ENCODE data around the gene CEACAM5. TPM values are rescaled to one million over a fixed set of nuclear protein-coding genes. Genes with fewer than 3 reads are reported as not detected.

The CEACAM5 gene
- polyA plus RNA-seq, 1 experiment: not detected

DNA sequence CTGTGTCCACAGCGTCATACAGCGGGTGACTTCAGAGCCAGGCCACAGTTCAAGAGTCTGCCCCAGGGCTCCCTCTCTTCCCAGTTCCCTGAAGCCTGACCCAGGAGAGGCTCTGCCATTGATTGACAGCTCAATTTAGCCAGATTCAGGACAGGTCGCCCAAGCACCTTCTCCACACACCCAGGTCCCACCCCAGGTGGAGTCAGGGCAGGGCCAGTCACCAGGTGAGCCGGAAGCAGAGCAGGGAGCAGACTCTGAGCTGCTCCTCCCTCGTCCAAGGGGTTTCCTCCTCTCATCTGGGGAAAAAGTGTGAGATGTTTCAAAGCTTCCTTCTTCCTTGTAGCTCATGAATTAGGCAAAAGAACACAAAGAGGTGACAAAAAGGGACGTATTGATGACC is 26.0 kb upstream of the CEACAM5 start:
- TF ChIP-seq CTCF (IDR thresholded peaks at IDR 0.05; ENCODE audit: low read depth, low read length): no peak
- DNase-seq (ENCODE audit: low read depth, low spot score): no peak
- H3K27ac ChIP-seq (ENCODE audit: low read depth, low read length): no peak overlapping the region
- H3K4me3 ChIP-seq (ENCODE audit: low read depth, low read length): no peak overlapping the region
- ChIA-PET POLR2A (no interaction called here), CTCF (interaction anchor here (0.9 to 1.0 kb wide), 2 partner anchors 9 to 41 kb away, joined by 4 to 5 read pairs; no protein-coding TSS in a partner anchor)
- H3K9me3 ChIP-seq (ENCODE audit: control insufficient read depth, insufficient read depth, low read length): no peaks in the 10 kb centered on the region
- H3K27me3 ChIP-seq (ENCODE audit: control insufficient read depth, insufficient read depth, low read length): no peaks in the 10 kb centered on the region

DNA sequence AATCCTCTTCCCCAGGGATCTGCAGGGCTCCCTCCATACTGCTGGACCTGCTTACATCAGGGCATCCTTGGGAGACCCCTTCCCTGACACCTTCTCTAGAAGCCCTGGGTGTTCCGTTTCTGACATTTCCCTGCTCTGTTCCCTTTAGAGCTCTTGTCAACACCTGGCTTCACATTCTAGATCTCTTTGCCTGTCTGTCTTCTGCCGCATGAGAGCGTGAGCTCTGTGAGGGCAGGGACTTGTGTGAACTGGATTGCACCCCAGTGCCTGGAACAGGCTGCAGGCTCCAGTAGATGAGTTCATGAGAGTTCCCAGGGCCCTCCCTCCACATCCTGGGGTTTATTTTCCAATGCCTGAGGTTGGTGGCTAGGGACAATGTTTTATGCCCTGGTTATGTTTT is 21.0 kb upstream of the CEACAM5 start:
- ChIA-PET POLR2A (no interaction called here), CTCF (no interaction called here)
- Histone ChIP-seq H3K4me3 (ENCODE audit: low read depth, low read length) (no peak overlapping the region), H3K27me3 (ENCODE audit: control insufficient read depth, insufficient read depth, low read length) (no peaks in the 10 kb centered on the region), H3K27ac (ENCODE audit: low read depth, low read length) (no peak overlapping the region), H3K9me3 (ENCODE audit: control insufficient read depth, insufficient read depth, low read length) (no peaks in the 10 kb centered on the region)
- TF ChIP-seq CTCF (IDR thresholded peaks at IDR 0.05; ENCODE audit: low read depth, low read length): no peak
- DNase-seq (ENCODE audit: low read depth, low spot score): no peak

DNA sequence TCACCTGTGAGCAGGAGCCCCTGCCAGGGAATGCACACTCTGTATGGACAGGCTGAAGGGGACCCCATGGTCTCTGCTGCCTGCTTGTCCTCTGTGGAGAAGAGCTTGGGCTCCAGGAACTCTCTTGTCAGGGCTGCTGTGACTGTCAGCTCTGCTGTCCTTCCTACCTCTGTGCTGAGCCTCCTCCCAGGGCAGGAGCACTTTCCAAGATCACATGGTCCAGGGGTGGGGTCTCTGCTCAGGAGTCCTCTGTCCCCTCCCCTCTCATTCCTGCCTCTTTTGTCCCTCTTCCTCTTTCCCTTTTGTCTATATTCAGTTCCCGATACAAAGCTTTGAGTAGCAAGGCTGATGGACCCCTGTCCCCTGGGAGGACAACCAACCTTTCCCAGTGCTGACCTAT is 20.3 kb upstream of the CEACAM5 start, which contains the start of gene CEACAM7:
TSS of gene CEACAM7 (minus strand) at position 173 of the 400 bp plus-strand sequence. CDS start at position 68, 105 bp downstream.
- Histone ChIP-seq H3K4me3 (ENCODE audit: low read depth, low read length) (no peak within 1 kb of the TSS), H3K9me3 (ENCODE audit: control insufficient read depth, insufficient read depth, low read length) (no peaks in the 10 kb centered on the region), H3K27me3 (ENCODE audit: control insufficient read depth, insufficient read depth, low read length) (no peaks in the 10 kb centered on the region), H3K27ac (ENCODE audit: low read depth, low read length) (no peak within 1 kb of the TSS)
- ChIA-PET POLR2A (no interaction called here), CTCF (no interaction called here)
- no peak for DNase-seq (ENCODE audit: low read depth, low spot score)
- no peak for TF ChIP-seq CTCF (IDR thresholded peaks at IDR 0.05; ENCODE audit: low read depth, low read length)

DNA sequence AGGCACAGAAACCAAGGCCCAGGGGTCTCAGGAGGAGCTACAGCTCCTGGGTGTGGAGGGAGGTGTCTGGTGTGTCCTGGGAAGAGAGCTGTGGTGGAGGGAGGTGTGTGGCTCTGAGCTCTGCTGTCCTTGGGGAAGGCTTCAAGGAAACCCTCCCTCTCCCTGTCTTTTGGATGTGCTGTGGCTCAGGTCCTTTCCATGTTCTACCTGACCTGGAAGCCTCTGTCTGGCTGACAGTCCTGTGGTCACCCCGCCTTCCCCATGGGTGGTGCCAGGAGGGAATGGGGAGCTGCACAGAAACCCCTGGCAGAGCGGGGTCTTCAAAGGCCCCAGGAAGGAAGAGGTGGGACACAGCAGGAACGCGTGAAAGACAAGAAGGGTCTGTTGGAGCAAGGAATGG is 19.7 kb upstream of the CEACAM5 start:
- CTCF ChIA-PET: interaction anchor here (0.9 kb wide), 1 partner anchor 10 kb away, joined by 3 read pairs; no protein-coding TSS in a partner anchor
- TF ChIP-seq CTCF (IDR thresholded peaks at IDR 0.05; ENCODE audit: low read depth, low read length): no peak

GRCh38 chr19:41689993-41690800 is 18.2 kb upstream of the CEACAM5 start:
- ChIA-PET POLR2A (no interaction called here), CTCF (interaction anchor here (0.5 kb wide), 1 partner anchor 38 kb away, joined by 3 read pairs; no protein-coding TSS in a partner anchor)
- no peak for DNase-seq (ENCODE audit: low read depth, low spot score)
- no peak overlapping the region for H3K4me3 ChIP-seq (ENCODE audit: low read depth, low read length)
- no peak overlapping the region for H3K27ac ChIP-seq (ENCODE audit: low read depth, low read length)
- no peak for TF ChIP-seq CTCF (IDR thresholded peaks at IDR 0.05; ENCODE audit: low read depth, low read length)
- H3K9me3 ChIP-seq (ENCODE audit: control insufficient read depth, insufficient read depth, low read length): no peaks in the 10 kb centered on the region
- no peaks in the 10 kb centered on the region for H3K27me3 ChIP-seq (ENCODE audit: control insufficient read depth, insufficient read depth, low read length)

More for the DNA sequence above, 19.7 kb upstream of the CEACAM5 start:
- POLR2A ChIA-PET: interaction anchor here (0.6 kb wide), 1 partner anchor 66 kb away, joined by 3 read pairs; no protein-coding TSS in a partner anchor
- no peak overlapping the region for H3K4me3 ChIP-seq (ENCODE audit: low read depth, low read length)
- no peaks in the 10 kb centered on the region for H3K27me3 ChIP-seq (ENCODE audit: control insufficient read depth, insufficient read depth, low read length)
- no peak for DNase-seq (ENCODE audit: low read depth, low spot score)
- H3K9me3 ChIP-seq (ENCODE audit: control insufficient read depth, insufficient read depth, low read length): no peaks in the 10 kb centered on the region
- no peak overlapping the region for H3K27ac ChIP-seq (ENCODE audit: low read depth, low read length)

Data from AG04450 (cell line).